ENCODE measurements around the gene SLC35A4.
A peak's percentile ranks its signal among the peaks of the same experiment; 100 is the strongest.
"Not testable (repeated sequence)": the region's sequence is repeated elsewhere in the genome, so short reads cannot be mapped to it uniquely, and the experiment has no call there.

The SLC35A4 gene

GRCh38 chr5:140603446-140603698 lies 38.7 kb downstream of the SLC35A4 start:
- H3K36me3 ChIP-seq (ENCODE audit: control insufficient read depth in 4 of 4, insufficient read depth in 4 of 4, low read length in 3 of 4); H3K4me1 ChIP-seq (ENCODE audit: control extremely low read depth in 1 of 4, control insufficient read depth in 4 of 4, insufficient read depth in 4 of 4, low read length in 3 of 4); POLR2A ChIA-PET; H3K9me3 ChIP-seq (ENCODE audit: control extremely low read depth in 1 of 5, control insufficient read depth in 4 of 5, insufficient read depth in 2 of 5, low read depth in 1 of 5, low read length in 4 of 5); H3K27me3 ChIP-seq (replicated peaks in 2 of 5; ENCODE audit: control insufficient read depth in 4 of 5, insufficient read depth in 5 of 5, low read length in 4 of 5); H3K27ac ChIP-seq (ENCODE audit: insufficient read depth in 1 of 2, low read depth in 1 of 2, low read length in 2 of 2, poor library complexity in 1 of 2, severe bottlenecking in 2 of 2); CTCF ChIA-PET; DNase-seq; H3K4me3 ChIP-seq (ENCODE audit: control insufficient read depth in 1 of 7, extremely low read depth in 1 of 7, insufficient read depth in 4 of 7, low read depth in 2 of 7, low read length in 6 of 7): not testable (repeated sequence)
- 100% methylated on average over 3 of the region's 4 CpGs for WGBS (ENCODE audit: insufficient coverage)

DNA sequence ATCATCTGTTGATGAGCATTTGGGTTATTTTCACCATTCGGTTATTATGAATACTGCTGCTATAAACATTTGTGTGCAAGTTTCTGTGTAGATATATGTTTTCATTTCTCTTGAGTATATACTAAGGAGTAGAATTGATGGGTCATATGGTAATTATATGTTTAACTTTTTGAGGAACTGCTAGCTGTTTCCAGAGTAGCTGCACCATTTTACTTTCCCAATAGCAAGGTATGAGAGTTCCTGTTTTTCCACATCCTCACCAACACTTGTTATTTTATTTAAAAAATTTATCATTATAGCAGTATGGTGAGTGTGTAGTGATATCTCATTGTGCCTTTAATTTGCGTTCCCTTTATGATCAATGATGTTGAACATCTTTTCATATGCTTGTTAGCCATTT lies 39.1 kb downstream of the SLC35A4 start:
- ChIA-PET CTCF (no interaction called here), POLR2A (no interaction called here)
- H3K4me3 ChIP-seq (ENCODE audit: control insufficient read depth in 1 of 7, extremely low read depth in 1 of 7, insufficient read depth in 4 of 7, low read depth in 2 of 7, low read length in 6 of 7), result no peak overlapping the region
- peaks cover 0 to 3% (median 0%) of the 10 kb centered on the region in 5 experiments for H3K27me3 ChIP-seq (replicated peaks in 2 of 5; ENCODE audit: control insufficient read depth in 4 of 5, insufficient read depth in 5 of 5, low read length in 4 of 5)
- no peaks in the 10 kb centered on the region for H3K4me1 ChIP-seq (ENCODE audit: control extremely low read depth in 1 of 4, control insufficient read depth in 4 of 4, insufficient read depth in 4 of 4, low read length in 3 of 4)
- no peak overlapping the region for H3K27ac ChIP-seq (ENCODE audit: insufficient read depth in 1 of 2, low read depth in 1 of 2, low read length in 2 of 2, poor library complexity in 1 of 2, severe bottlenecking in 2 of 2)
- no peaks in the 10 kb centered on the region for H3K9me3 ChIP-seq (ENCODE audit: control extremely low read depth in 1 of 5, control insufficient read depth in 4 of 5, insufficient read depth in 2 of 5, low read depth in 1 of 5, low read length in 4 of 5)
- no peaks in the 10 kb centered on the region for H3K36me3 ChIP-seq (ENCODE audit: control insufficient read depth in 4 of 4, insufficient read depth in 4 of 4, low read length in 3 of 4)
- no peak for DNase-seq
- WGBS (ENCODE audit: insufficient coverage), result no CpG with 5 or more reads among the region's 2 CpGs

DNA sequence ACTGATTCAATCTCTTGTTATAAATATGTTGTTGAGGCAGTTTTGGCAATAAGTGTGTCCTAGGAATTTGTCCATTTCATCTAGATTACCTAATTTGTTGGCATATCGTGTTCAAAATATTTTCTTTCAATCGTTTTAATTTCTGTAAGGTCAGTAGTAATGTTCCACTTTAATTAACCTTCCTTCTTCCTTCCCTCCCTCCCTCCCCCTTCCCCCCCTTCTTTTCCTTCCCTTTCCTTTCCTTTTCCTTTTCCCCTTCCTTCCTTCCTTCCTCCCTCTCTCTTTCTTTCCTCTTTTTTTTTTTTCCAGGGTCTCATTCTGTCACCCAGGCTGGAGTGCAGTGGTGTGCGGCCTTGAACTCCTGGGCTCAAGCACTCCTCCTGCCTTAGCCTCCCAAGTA lies 41.3 kb downstream of the SLC35A4 start:
- Histone ChIP-seq H3K4me3 (ENCODE audit: control insufficient read depth in 1 of 7, extremely low read depth in 1 of 7, insufficient read depth in 4 of 7, low read depth in 2 of 7, low read length in 6 of 7) (no peak overlapping the region), H3K27me3 (replicated peaks in 2 of 5; ENCODE audit: control insufficient read depth in 4 of 5, insufficient read depth in 5 of 5, low read length in 4 of 5) (peaks cover 0 to 8% (median 2%) of the 10 kb centered on the region in 5 experiments), H3K4me1 (ENCODE audit: control extremely low read depth in 1 of 4, control insufficient read depth in 4 of 4, insufficient read depth in 4 of 4, low read length in 3 of 4) (peaks cover 5 to 18% (median 8%) of the 10 kb centered on the region in 4 experiments), H3K9me3 (ENCODE audit: control extremely low read depth in 1 of 5, control insufficient read depth in 4 of 5, insufficient read depth in 2 of 5, low read depth in 1 of 5, low read length in 4 of 5) (no peaks in the 10 kb centered on the region), H3K36me3 (ENCODE audit: control insufficient read depth in 4 of 4, insufficient read depth in 4 of 4, low read length in 3 of 4) (no peaks in the 10 kb centered on the region), H3K27ac (ENCODE audit: insufficient read depth in 1 of 2, low read depth in 1 of 2, low read length in 2 of 2, poor library complexity in 1 of 2, severe bottlenecking in 2 of 2) (no peak overlapping the region)
- CTCF ChIA-PET, result interaction anchor here (0.6 kb wide), 1 partner anchor 29 kb away, joined by 3 read pairs; no protein-coding TSS in a partner anchor
- POLR2A ChIA-PET, result no interaction called here
- WGBS (ENCODE audit: insufficient coverage), result 100% methylated on average over 2 of the region's 3 CpGs
- no peak for DNase-seq

- no CpG with 5 or more reads among the region's 2 CpGs for WGBS (ENCODE audit: insufficient coverage)
These were observed 42.4 kb downstream of the SLC35A4 start for GRCh38 chr5:140607031-140607430.

DNA sequence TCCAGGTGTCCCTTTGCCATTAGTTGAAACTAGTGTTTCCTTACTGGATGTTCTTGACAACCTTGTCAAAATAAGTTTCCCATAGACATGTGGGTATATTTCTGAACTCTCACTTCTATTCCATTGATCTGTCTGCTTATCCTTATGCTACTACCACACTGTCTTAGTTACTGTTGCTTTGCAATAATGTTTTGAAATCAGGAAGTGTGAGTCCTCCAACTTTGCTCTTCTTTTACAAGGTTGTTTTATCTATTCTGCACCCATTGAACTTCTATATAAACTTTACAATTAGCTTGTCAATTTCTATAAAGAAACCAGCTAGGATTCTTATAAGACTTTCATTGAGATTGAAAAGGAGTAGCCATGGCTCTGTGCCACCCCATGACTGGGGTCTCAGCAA lies 44.1 kb downstream of the SLC35A4 start:
- Histone ChIP-seq H3K36me3 (ENCODE audit: control insufficient read depth in 4 of 4, insufficient read depth in 4 of 4, low read length in 3 of 4) (no peaks in the 10 kb centered on the region), H3K9me3 (ENCODE audit: control extremely low read depth in 1 of 5, control insufficient read depth in 4 of 5, insufficient read depth in 2 of 5, low read depth in 1 of 5, low read length in 4 of 5) (peaks cover 0 to 2% (median 0%) of the 10 kb centered on the region in 5 experiments), H3K27me3 (replicated peaks in 2 of 5; ENCODE audit: control insufficient read depth in 4 of 5, insufficient read depth in 5 of 5, low read length in 4 of 5) (peaks cover 0 to 8% (median 2%) of the 10 kb centered on the region in 5 experiments), H3K27ac (ENCODE audit: insufficient read depth in 1 of 2, low read depth in 1 of 2, low read length in 2 of 2, poor library complexity in 1 of 2, severe bottlenecking in 2 of 2) (no peak overlapping the region), H3K4me3 (ENCODE audit: control insufficient read depth in 1 of 7, extremely low read depth in 1 of 7, insufficient read depth in 4 of 7, low read depth in 2 of 7, low read length in 6 of 7) (peak overlapping the region in 1 of 7 experiments; percentile 49), H3K4me1 (ENCODE audit: control extremely low read depth in 1 of 4, control insufficient read depth in 4 of 4, insufficient read depth in 4 of 4, low read length in 3 of 4) (peaks cover 12 to 38% (median 28%) of the 10 kb centered on the region in 4 experiments)
- no peak for DNase-seq
- ChIA-PET CTCF (interaction anchor here (1.0 to 2.5 kb wide), 7 partner anchors 9 to 37 kb away, joined by 3 to 6 read pairs (median 4); no protein-coding TSS in a partner anchor), POLR2A (no interaction called here)

More at GRCh38 chr5:140607031-140607430, 42.4 kb downstream of the SLC35A4 start:
- ChIA-PET POLR2A (no interaction called here), CTCF (interaction anchor here (1.0 kb wide), 1 partner anchor 30 kb away, joined by 3 read pairs; no protein-coding TSS in a partner anchor)
- Histone ChIP-seq H3K4me3 (ENCODE audit: control insufficient read depth in 1 of 7, extremely low read depth in 1 of 7, insufficient read depth in 4 of 7, low read depth in 2 of 7, low read length in 6 of 7) (no peak overlapping the region), H3K27me3 (replicated peaks in 2 of 5; ENCODE audit: control insufficient read depth in 4 of 5, insufficient read depth in 5 of 5, low read length in 4 of 5) (peaks cover 0 to 8% (median 2%) of the 10 kb centered on the region in 5 experiments), H3K27ac (ENCODE audit: insufficient read depth in 1 of 2, low read depth in 1 of 2, low read length in 2 of 2, poor library complexity in 1 of 2, severe bottlenecking in 2 of 2) (no peak overlapping the region), H3K4me1 (ENCODE audit: control extremely low read depth in 1 of 4, control insufficient read depth in 4 of 4, insufficient read depth in 4 of 4, low read length in 3 of 4) (peaks cover 5 to 29% (median 18%) of the 10 kb centered on the region in 4 experiments), H3K9me3 (ENCODE audit: control extremely low read depth in 1 of 5, control insufficient read depth in 4 of 5, insufficient read depth in 2 of 5, low read depth in 1 of 5, low read length in 4 of 5) (peaks cover 0 to 2% (median 0%) of the 10 kb centered on the region in 5 experiments), H3K36me3 (ENCODE audit: control insufficient read depth in 4 of 4, insufficient read depth in 4 of 4, low read length in 3 of 4) (no peaks in the 10 kb centered on the region)
- no peak for DNase-seq

- CTCF ChIA-PET, result interaction anchor here (1.0 to 2.5 kb wide), 7 partner anchors 9 to 38 kb away, joined by 3 to 6 read pairs (median 4); no protein-coding TSS in a partner anchor
- Histone ChIP-seq H3K27ac (ENCODE audit: insufficient read depth in 1 of 2, low read depth in 1 of 2, low read length in 2 of 2, poor library complexity in 1 of 2, severe bottlenecking in 2 of 2) (no peak overlapping the region), H3K9me3 (ENCODE audit: control extremely low read depth in 1 of 5, control insufficient read depth in 4 of 5, insufficient read depth in 2 of 5, low read depth in 1 of 5, low read length in 4 of 5) (peaks cover 0 to 2% (median 0%) of the 10 kb centered on the region in 5 experiments), H3K4me3 (ENCODE audit: control insufficient read depth in 1 of 7, extremely low read depth in 1 of 7, insufficient read depth in 4 of 7, low read depth in 2 of 7, low read length in 6 of 7) (peak overlapping the region in 1 of 7 experiments; percentile 49), H3K27me3 (replicated peaks in 2 of 5; ENCODE audit: control insufficient read depth in 4 of 5, insufficient read depth in 5 of 5, low read length in 4 of 5) (peaks cover 0 to 8% (median 2%) of the 10 kb centered on the region in 5 experiments), H3K4me1 (ENCODE audit: control extremely low read depth in 1 of 4, control insufficient read depth in 4 of 4, insufficient read depth in 4 of 4, low read length in 3 of 4) (peaks cover 12 to 38% (median 28%) of the 10 kb centered on the region in 4 experiments), H3K36me3 (ENCODE audit: control insufficient read depth in 4 of 4, insufficient read depth in 4 of 4, low read length in 3 of 4) (no peaks in the 10 kb centered on the region)
- POLR2A ChIA-PET, result no interaction called here
- peak in 2 of 3 donors; percentile 57 to 67 for DNase-seq
- WGBS (ENCODE audit: insufficient coverage), result 80% methylated on average over 1 of the region's 4 CpGs
These were observed 44.5 kb downstream of the SLC35A4 start for GRCh38 chr5:140609126-140609525.

- Histone ChIP-seq H3K36me3 (ENCODE audit: control insufficient read depth in 4 of 4, insufficient read depth in 4 of 4, low read length in 3 of 4) (no peaks in the 10 kb centered on the region), H3K4me3 (ENCODE audit: control insufficient read depth in 1 of 7, extremely low read depth in 1 of 7, insufficient read depth in 4 of 7, low read depth in 2 of 7, low read length in 6 of 7) (peak overlapping the region in 1 of 7 experiments; percentile 30), H3K9me3 (ENCODE audit: control extremely low read depth in 1 of 5, control insufficient read depth in 4 of 5, insufficient read depth in 2 of 5, low read depth in 1 of 5, low read length in 4 of 5) (peaks cover 0 to 2% (median 0%) of the 10 kb centered on the region in 5 experiments), H3K27me3 (replicated peaks in 2 of 5; ENCODE audit: control insufficient read depth in 4 of 5, insufficient read depth in 5 of 5, low read length in 4 of 5) (peaks cover 0 to 17% (median 2%) of the 10 kb centered on the region in 5 experiments), H3K4me1 (ENCODE audit: control extremely low read depth in 1 of 4, control insufficient read depth in 4 of 4, insufficient read depth in 4 of 4, low read length in 3 of 4) (peaks cover 12 to 38% (median 28%) of the 10 kb centered on the region in 4 experiments), H3K27ac (ENCODE audit: insufficient read depth in 1 of 2, low read depth in 1 of 2, low read length in 2 of 2, poor library complexity in 1 of 2, severe bottlenecking in 2 of 2) (no peak overlapping the region)
- ChIA-PET POLR2A (interaction anchor here (0.8 kb wide), 1 partner anchor 15 kb away, joined by 4 read pairs; no protein-coding TSS in a partner anchor), CTCF (interaction anchor here (0.7 to 2.2 kb wide), 3 partner anchors 35 to 63 kb away, joined by 3 to 6 read pairs (median 5); partner anchors contain the start of gene EIF4EBP3)
- peak; percentile 50 to 74 (median 55) for DNase-seq
- no CpG with 5 or more reads among the region's 2 CpGs for WGBS (ENCODE audit: insufficient coverage)
These were observed 46.4 kb downstream of the SLC35A4 start for GRCh38 chr5:140611020-140611521.
